ENCODE results near the gene RIMBP2. TPM values are rescaled to one million over a fixed set of nuclear protein-coding genes. Genes with fewer than 3 reads are reported as not detected.

Gene RIMBP2
- total RNA-seq, 1 experiment from 2014 or later = not detected

DNA sequence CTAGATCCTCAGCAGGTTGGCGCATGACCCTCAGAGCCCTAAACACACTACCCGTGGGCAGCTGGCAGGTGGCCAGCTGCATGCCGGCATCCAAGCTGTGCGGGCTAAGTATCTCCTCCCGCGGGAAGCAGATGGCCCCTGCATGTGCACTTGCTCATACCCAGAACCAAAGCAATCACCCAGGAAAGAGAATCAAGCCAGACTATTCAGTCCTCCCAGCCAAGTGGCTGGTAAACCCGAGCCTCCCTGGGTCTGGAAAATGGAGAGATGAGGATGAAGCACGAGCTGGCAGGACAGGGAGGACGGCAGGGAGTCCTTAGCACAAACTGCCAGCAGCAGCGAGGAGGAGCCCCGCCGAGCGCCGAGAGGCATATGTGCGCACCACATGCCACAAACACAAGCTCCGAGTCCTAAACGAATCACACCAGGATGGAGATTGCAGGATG lies 139.7 kb downstream of the RIMBP2 start:
- BruUV-seq (replicated peaks) = no TSS peak
- Mint-ChIP-seq H3K4me1 (ENCODE audit: low read depth, unreplicated experiment) (no peaks in the 10 kb centered on the region), H3K27me3 (ENCODE audit: insufficient read depth, unreplicated experiment) (peaks cover 4% of the 10 kb centered on the region), H3K4me3 (ENCODE audit: unreplicated experiment) (no peak overlapping the region), H3K9me3 (ENCODE audit: unreplicated experiment) (no peaks in the 10 kb centered on the region), H3K27ac (ENCODE audit: unreplicated experiment) (no peak overlapping the region), H3K36me3 (ENCODE audit: insufficient read depth, unreplicated experiment) (no peaks in the 10 kb centered on the region)
- Histone ChIP-seq H3K9me3 (no peaks in the 10 kb centered on the region), H3K4me3 (ENCODE audit: low read depth, low read length) (no peak overlapping the region), H3K4me1 (no peaks in the 10 kb centered on the region), H3K36me3 (ENCODE audit: control insufficient read depth, insufficient read depth, low read length) (no peaks in the 10 kb centered on the region), H3K27me3 (replicated peaks; ENCODE audit: control insufficient read depth, insufficient read depth, low read length) (no peaks in the 10 kb centered on the region)
- ChIA-PET CTCF (interaction anchor here (0.5 kb wide), 1 partner anchor 252 kb away, joined by 3 read pairs; no protein-coding TSS in a partner anchor), POLR2A (no interaction called here)
- intact Hi-C loops (cut with micrococcal nuclease; ENCODE audit: unreplicated experiment) = no loop called here
- TF ChIP-seq, protein P1, sequence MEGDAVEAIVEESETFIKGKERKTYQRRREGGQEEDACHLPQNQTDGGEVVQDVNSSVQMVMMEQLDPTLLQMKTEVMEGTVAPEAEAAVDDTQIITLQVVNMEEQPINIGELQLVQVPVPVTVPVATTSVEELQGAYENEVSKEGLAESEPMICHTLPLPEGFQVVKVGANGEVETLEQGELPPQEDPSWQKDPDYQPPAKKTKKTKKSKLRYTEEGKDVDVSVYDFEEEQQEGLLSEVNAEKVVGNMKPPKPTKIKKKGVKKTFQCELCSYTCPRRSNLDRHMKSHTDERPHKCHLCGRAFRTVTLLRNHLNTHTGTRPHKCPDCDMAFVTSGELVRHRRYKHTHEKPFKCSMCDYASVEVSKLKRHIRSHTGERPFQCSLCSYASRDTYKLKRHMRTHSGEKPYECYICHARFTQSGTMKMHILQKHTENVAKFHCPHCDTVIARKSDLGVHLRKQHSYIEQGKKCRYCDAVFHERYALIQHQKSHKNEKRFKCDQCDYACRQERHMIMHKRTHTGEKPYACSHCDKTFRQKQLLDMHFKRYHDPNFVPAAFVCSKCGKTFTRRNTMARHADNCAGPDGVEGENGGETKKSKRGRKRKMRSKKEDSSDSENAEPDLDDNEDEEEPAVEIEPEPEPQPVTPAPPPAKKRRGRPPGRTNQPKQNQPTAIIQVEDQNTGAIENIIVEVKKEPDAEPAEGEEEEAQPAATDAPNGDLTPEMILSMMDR (IDR thresholded peaks at IDR 0.05; ENCODE audit: insufficient read depth in 1 of 2, low read depth in 1 of 2, low read length in 1 of 2, severe bottlenecking in 1 of 2, unreplicated experiment in 1 of 2) = no peak
- no peak for DNase-seq

DNA sequence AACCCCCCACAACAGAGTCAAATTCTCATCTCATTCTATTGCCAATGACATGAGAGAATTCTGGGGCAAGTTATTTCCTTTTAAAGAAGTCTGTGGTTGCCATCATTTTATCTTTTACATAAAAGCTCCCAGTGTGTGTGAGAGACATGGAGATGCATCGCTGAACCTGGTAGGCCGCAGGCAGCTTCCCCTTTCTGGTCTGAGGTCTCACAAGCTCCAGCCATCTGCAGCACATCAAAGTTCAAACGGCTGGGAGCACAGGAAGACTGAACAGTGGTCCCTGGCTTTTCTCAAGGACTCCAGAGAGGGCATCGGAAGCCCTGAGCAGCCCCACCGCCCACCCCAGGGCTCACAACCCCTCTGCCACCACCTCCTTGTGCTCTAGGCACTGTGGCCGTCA lies 141.7 kb downstream of the RIMBP2 start:
- Mint-ChIP-seq H3K36me3 (ENCODE audit: insufficient read depth, unreplicated experiment) (no peaks in the 10 kb centered on the region), H3K4me3 (ENCODE audit: unreplicated experiment) (no peak overlapping the region), H3K4me1 (ENCODE audit: low read depth, unreplicated experiment) (no peaks in the 10 kb centered on the region), H3K27me3 (ENCODE audit: insufficient read depth, unreplicated experiment) (peaks cover 6% of the 10 kb centered on the region), H3K27ac (ENCODE audit: unreplicated experiment) (no peak overlapping the region), H3K9me3 (ENCODE audit: unreplicated experiment) (no peaks in the 10 kb centered on the region)
- DNase-seq = no peak
- Histone ChIP-seq H3K27me3 (replicated peaks; ENCODE audit: control insufficient read depth, insufficient read depth, low read length) (no peaks in the 10 kb centered on the region), H3K36me3 (ENCODE audit: control insufficient read depth, insufficient read depth, low read length) (no peaks in the 10 kb centered on the region), H3K4me1 (no peaks in the 10 kb centered on the region), H3K9me3 (no peaks in the 10 kb centered on the region), H3K4me3 (ENCODE audit: low read depth, low read length) (no peak overlapping the region)
- intact Hi-C loops (cut with micrococcal nuclease; ENCODE audit: unreplicated experiment) = no loop called here
- ChIA-PET CTCF (no interaction called here), POLR2A (no interaction called here)
- TF ChIP-seq, protein P1 (IDR thresholded peaks at IDR 0.05; ENCODE audit: insufficient read depth in 1 of 2, low read depth in 1 of 2, low read length in 1 of 2, severe bottlenecking in 1 of 2, unreplicated experiment in 1 of 2) = no peak
- BruUV-seq (replicated peaks) = no TSS peak

DNA sequence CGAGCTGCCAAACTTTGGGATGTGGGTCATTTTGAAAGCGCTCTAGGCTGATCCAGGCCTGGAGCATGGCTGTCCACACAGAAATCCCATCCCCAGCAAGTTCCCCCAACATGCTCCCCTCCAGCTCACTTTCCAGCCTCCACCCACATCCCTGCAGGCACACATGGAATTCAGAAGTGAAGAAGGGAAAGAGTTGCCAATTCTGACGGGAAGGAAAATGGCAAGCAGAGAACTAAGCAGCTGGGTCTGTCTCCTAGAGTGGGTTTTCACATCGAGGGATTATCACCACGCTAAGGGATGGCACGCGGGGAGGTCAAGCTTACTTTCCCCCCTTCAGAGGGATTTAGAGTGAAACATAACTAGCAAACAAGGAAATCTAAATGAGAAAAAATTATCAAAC lies 142.3 kb downstream of the RIMBP2 start:
- POLR2A ChIA-PET = no interaction called here
- H3K27me3 ChIP-seq (replicated peaks; ENCODE audit: control insufficient read depth, insufficient read depth, low read length) = no peaks in the 10 kb centered on the region
- no peaks in the 10 kb centered on the region for H3K4me1 Mint-ChIP-seq (ENCODE audit: low read depth, unreplicated experiment)
- H3K4me3 ChIP-seq (ENCODE audit: low read depth, low read length) = no peak overlapping the region
- peaks cover 6% of the 10 kb centered on the region for H3K27me3 Mint-ChIP-seq (ENCODE audit: insufficient read depth, unreplicated experiment)
- BruUV-seq (replicated peaks) = no TSS peak
- CTCF ChIA-PET = no interaction called here
- no peaks in the 10 kb centered on the region for H3K9me3 ChIP-seq
- no peaks in the 10 kb centered on the region for H3K9me3 Mint-ChIP-seq (ENCODE audit: unreplicated experiment)
- no peak overlapping the region for H3K4me3 Mint-ChIP-seq (ENCODE audit: unreplicated experiment)
- H3K36me3 ChIP-seq (ENCODE audit: control insufficient read depth, insufficient read depth, low read length) = no peaks in the 10 kb centered on the region
- TF ChIP-seq, protein P1 (IDR thresholded peaks at IDR 0.05; ENCODE audit: insufficient read depth in 1 of 2, low read depth in 1 of 2, low read length in 1 of 2, severe bottlenecking in 1 of 2, unreplicated experiment in 1 of 2) = no peak
- no peaks in the 10 kb centered on the region for H3K4me1 ChIP-seq
- H3K36me3 Mint-ChIP-seq (ENCODE audit: insufficient read depth, unreplicated experiment) = no peaks in the 10 kb centered on the region
- no peak for DNase-seq
- H3K27ac Mint-ChIP-seq (ENCODE audit: unreplicated experiment) = no peak overlapping the region
- intact Hi-C loops (cut with micrococcal nuclease; ENCODE audit: unreplicated experiment) = no loop called here

All from Caco-2 (cell line).